ENCODE results near the gene CYP4F11. TPM values are rescaled to one million over a fixed set of nuclear protein-coding genes. Genes with fewer than 3 reads are reported as not detected.
"Not testable (repeated sequence)": the region's sequence is repeated elsewhere in the genome, so short reads cannot be mapped to it uniquely, and the experiment has no call there.

The CYP4F11 gene
- total RNA-seq, 1 experiment from 2014 or later: 2.6 TPM

DNA sequence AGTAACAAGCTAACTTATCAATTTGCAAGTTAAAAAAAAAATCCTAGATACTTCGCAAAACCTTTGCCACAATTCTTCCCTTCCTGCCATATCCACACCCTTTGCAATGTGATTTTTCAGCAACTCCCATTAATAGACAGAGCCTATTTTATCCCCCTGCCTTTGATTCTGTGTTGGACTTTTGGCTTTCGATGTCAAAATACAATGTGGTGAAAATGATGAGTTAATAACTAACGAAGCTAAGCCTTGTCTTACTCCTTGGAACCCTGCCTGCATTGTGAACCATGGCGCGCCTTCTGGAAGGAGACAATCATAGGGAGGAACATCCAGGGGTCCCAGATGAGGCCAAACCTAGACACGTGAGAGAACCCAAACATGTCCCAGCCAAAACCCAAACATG, 42.9 kb downstream of the CYP4F11 start:
- no TSS peak for BruUV-seq (replicated peaks)
- Mint-ChIP-seq H3K36me3 (ENCODE audit: insufficient read depth, unreplicated experiment) (no peaks in the 10 kb centered on the region), H3K4me3 (ENCODE audit: low read depth, unreplicated experiment) (no peak overlapping the region), H3K9me3 (ENCODE audit: low read depth, unreplicated experiment) (peaks cover 4% of the 10 kb centered on the region), H3K4me1 (ENCODE audit: low read depth, unreplicated experiment) (no peaks in the 10 kb centered on the region), H3K27ac (ENCODE audit: unreplicated experiment) (no peak overlapping the region), H3K27me3 (ENCODE audit: unreplicated experiment) (no peaks in the 10 kb centered on the region)
- DNase-seq: no peak
- TF ChIP-seq, protein P1, sequence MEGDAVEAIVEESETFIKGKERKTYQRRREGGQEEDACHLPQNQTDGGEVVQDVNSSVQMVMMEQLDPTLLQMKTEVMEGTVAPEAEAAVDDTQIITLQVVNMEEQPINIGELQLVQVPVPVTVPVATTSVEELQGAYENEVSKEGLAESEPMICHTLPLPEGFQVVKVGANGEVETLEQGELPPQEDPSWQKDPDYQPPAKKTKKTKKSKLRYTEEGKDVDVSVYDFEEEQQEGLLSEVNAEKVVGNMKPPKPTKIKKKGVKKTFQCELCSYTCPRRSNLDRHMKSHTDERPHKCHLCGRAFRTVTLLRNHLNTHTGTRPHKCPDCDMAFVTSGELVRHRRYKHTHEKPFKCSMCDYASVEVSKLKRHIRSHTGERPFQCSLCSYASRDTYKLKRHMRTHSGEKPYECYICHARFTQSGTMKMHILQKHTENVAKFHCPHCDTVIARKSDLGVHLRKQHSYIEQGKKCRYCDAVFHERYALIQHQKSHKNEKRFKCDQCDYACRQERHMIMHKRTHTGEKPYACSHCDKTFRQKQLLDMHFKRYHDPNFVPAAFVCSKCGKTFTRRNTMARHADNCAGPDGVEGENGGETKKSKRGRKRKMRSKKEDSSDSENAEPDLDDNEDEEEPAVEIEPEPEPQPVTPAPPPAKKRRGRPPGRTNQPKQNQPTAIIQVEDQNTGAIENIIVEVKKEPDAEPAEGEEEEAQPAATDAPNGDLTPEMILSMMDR (IDR thresholded peaks at IDR 0.05; ENCODE audit: unreplicated experiment): no peak
- intact Hi-C loops (cut with micrococcal nuclease; ENCODE audit: unreplicated experiment): no loop called here
- CTCF ChIA-PET: no interaction called here

DNA sequence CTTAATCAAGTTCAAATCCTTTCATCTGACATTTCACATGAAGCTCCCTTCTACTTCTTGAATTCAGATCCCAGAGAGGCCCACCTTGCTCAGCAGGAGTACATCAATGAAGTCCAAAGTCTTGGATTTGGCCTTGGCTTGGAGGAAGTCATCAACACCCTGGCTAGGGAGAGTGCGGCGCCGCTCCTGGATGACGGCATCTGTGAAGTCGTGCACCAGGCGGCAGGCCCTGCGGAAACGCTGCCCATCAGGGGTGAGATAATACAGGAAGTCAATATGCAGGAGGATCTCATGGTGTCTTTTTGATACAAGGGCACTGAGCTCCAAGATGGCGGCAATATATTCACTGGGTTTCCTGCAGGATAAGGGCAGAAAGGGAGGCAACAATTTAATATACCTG, 45.0 kb downstream of the CYP4F11 start:
- H3K9me3 Mint-ChIP-seq (ENCODE audit: low read depth, unreplicated experiment); CTCF ChIA-PET; H3K27ac Mint-ChIP-seq (ENCODE audit: unreplicated experiment); H3K4me3 Mint-ChIP-seq (ENCODE audit: low read depth, unreplicated experiment); DNase-seq; BruUV-seq (replicated peaks); intact Hi-C loops (cut with micrococcal nuclease; ENCODE audit: unreplicated experiment); H3K36me3 Mint-ChIP-seq (ENCODE audit: insufficient read depth, unreplicated experiment); H3K4me1 Mint-ChIP-seq (ENCODE audit: low read depth, unreplicated experiment): not testable (repeated sequence)
- H3K27me3 Mint-ChIP-seq (ENCODE audit: unreplicated experiment): peaks cover 12% of the 10 kb centered on the region

- BruUV-seq (replicated peaks): no TSS peak
- TF ChIP-seq, protein P1 (IDR thresholded peaks at IDR 0.05; ENCODE audit: unreplicated experiment): no peak
- CTCF ChIA-PET: no interaction called here
- Mint-ChIP-seq H3K4me1 (ENCODE audit: low read depth, unreplicated experiment) (no peaks in the 10 kb centered on the region), H3K27me3 (ENCODE audit: unreplicated experiment) (peaks cover 13% of the 10 kb centered on the region), H3K36me3 (ENCODE audit: insufficient read depth, unreplicated experiment) (no peaks in the 10 kb centered on the region), H3K9me3 (ENCODE audit: low read depth, unreplicated experiment) (no peaks in the 10 kb centered on the region), H3K4me3 (ENCODE audit: low read depth, unreplicated experiment) (no peak overlapping the region), H3K27ac (ENCODE audit: unreplicated experiment) (no peak overlapping the region)
- intact Hi-C loops (cut with micrococcal nuclease; ENCODE audit: unreplicated experiment): no loop called here
- DNase-seq: no peak
These were observed 48.4 kb downstream of the CYP4F11 start for GRCh38 chr19:15885919-15886318.

- Mint-ChIP-seq H3K9me3 (ENCODE audit: low read depth, unreplicated experiment) (no peaks in the 10 kb centered on the region), H3K27ac (ENCODE audit: unreplicated experiment) (no peak overlapping the region), H3K4me3 (ENCODE audit: low read depth, unreplicated experiment) (no peak overlapping the region), H3K27me3 (ENCODE audit: unreplicated experiment) (peaks cover 13% of the 10 kb centered on the region), H3K4me1 (ENCODE audit: low read depth, unreplicated experiment) (no peaks in the 10 kb centered on the region), H3K36me3 (ENCODE audit: insufficient read depth, unreplicated experiment) (no peaks in the 10 kb centered on the region)
- intact Hi-C loops (cut with micrococcal nuclease; ENCODE audit: unreplicated experiment): no loop called here
- TF ChIP-seq, protein P1 (IDR thresholded peaks at IDR 0.05; ENCODE audit: unreplicated experiment): no peak
- BruUV-seq (replicated peaks): no TSS peak
- CTCF ChIA-PET: interaction anchor here (0.5 kb wide), 1 partner anchor 55 kb away, joined by 3 read pairs; no protein-coding TSS in a partner anchor
- DNase-seq: no peak
These were observed 49.2 kb downstream of the CYP4F11 start for GRCh38 chr19:15885167-15885566.

GRCh38 chr19:15883329-15883728, 51.0 kb downstream of the CYP4F11 start:
- H3K36me3 Mint-ChIP-seq (ENCODE audit: insufficient read depth, unreplicated experiment); H3K9me3 Mint-ChIP-seq (ENCODE audit: low read depth, unreplicated experiment); BruUV-seq (replicated peaks); H3K27ac Mint-ChIP-seq (ENCODE audit: unreplicated experiment); CTCF ChIA-PET; H3K4me1 Mint-ChIP-seq (ENCODE audit: low read depth, unreplicated experiment); intact Hi-C loops (cut with micrococcal nuclease; ENCODE audit: unreplicated experiment); DNase-seq; H3K4me3 Mint-ChIP-seq (ENCODE audit: low read depth, unreplicated experiment): not testable (repeated sequence)
- H3K27me3 Mint-ChIP-seq (ENCODE audit: unreplicated experiment): peaks cover 13% of the 10 kb centered on the region

Measured in Calu3 (cell line).